ENCODE data around the gene FHIP2A.
"Not testable (repeated sequence)": the region's sequence is repeated elsewhere in the genome, so short reads cannot be mapped to it uniquely, and the experiment has no call there.

The FHIP2A gene

DNA sequence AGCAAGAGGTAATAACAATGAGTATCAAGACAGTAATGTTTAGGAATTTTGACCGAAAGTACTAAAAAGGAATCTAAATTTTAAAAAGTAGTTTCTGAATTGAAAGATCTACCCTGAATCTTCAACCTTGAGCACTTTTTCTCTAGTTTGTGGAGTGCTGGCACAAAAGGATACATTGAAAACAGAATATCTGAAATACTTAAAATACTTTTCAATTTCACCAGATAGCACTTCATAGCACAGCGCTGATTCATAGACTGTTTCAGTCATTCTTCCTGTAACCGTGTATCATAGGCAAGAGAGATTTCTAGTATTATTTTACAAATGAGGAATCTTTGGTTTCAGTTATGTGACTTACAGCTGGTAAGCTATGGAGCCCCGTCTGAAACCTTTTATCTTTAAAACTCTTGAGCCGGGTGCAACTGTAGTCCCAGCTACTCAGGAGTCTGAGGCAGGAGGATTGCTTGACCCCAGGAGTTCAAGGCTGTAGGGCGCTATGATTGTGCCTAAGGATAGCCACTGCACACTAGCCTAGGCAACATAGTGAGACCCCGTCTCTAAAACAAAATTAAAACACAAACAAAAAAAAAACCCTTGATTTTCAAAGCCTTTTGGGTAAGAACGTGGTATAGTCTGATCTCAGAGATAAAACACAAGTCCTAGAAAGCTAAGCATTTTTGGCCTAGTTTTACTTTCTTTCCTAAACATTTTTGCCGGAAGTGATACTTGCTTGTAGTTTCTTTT, 35.1 kb downstream of the FHIP2A start:
- no peak overlapping the region for H3K4me3 ChIP-seq (ENCODE audit: low read depth, low read length)
- TF ChIP-seq, protein P1, sequence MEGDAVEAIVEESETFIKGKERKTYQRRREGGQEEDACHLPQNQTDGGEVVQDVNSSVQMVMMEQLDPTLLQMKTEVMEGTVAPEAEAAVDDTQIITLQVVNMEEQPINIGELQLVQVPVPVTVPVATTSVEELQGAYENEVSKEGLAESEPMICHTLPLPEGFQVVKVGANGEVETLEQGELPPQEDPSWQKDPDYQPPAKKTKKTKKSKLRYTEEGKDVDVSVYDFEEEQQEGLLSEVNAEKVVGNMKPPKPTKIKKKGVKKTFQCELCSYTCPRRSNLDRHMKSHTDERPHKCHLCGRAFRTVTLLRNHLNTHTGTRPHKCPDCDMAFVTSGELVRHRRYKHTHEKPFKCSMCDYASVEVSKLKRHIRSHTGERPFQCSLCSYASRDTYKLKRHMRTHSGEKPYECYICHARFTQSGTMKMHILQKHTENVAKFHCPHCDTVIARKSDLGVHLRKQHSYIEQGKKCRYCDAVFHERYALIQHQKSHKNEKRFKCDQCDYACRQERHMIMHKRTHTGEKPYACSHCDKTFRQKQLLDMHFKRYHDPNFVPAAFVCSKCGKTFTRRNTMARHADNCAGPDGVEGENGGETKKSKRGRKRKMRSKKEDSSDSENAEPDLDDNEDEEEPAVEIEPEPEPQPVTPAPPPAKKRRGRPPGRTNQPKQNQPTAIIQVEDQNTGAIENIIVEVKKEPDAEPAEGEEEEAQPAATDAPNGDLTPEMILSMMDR (IDR thresholded peaks at IDR 0.05; ENCODE audit: low read depth, low read length, missing control alignments), result no peak
- no peak for DNase-seq (ENCODE audit: low read depth)

DNA sequence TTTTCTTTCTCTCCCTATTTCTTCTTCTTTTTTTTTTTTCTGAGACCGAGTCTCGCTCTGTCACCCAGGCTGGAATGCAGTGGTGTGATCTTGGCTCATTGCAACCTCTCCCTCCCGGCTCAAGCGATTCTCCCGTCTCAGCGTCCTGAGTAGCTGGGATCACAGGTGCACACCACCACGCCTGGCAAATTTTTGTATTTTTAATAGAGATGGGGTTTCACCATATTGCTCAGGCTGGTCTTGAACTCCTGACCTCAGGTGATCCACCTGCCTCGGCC, 35.6 kb downstream of the FHIP2A start:
- H3K4me3 ChIP-seq (ENCODE audit: low read depth, low read length); DNase-seq (ENCODE audit: low read depth): not testable (repeated sequence)

DNA sequence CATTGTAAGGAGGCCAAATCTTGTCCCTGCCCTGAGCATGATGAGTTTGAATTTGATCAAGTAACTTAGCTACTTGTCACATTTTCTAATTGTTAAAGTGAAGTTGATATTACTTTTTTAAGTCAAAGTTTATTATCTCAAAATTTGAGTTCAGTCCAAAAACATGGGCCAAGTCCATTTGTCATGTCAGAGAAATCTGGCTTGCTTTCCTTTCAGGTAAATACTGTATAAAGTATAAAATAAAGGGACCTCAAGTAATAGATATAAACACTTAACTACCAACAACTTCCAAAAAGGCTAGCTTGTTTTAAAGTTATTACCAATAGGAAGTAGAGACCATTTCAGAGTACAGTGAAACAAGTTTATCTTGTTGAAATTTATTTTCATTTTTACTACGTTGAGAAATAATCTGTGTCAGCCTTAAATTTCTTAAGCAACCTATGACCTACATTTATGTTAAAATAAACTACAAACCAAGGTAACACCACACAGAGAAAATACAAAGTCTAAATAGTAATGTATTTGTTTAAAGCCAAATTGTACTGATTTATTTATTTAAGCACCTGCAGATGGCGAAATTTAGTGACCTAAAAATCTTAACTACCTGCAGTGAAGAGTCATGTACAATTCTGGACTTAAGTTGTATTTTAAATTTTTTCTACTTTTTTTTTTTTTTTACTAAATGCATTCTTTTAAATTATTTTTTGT, 36.5 kb downstream of the FHIP2A start:
- DNase-seq (ENCODE audit: low read depth), result no peak
- no peak overlapping the region for H3K4me3 ChIP-seq (ENCODE audit: low read depth, low read length)
- TF ChIP-seq, protein P1 (IDR thresholded peaks at IDR 0.05; ENCODE audit: low read depth, low read length, missing control alignments), result no peak

DNA sequence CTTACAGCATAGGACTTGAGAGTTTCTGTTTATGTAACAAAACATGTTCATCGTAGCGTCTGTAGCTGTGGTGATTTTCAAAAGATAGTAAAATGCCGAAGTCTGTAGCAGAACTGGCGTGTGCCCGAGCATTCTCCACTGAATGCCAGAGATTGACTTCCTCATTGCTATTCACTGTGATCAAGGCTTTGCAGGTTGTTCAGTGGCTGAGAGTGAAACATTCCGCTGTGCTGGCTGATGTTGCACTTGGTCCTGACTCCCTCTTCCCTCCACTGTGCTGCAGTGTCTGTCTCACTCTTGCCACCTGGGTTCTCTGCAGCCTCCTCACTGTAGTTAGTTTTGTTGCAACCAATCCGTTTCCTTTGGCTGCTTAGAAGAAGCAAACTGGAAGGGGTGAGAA, 37.6 kb downstream of the FHIP2A start:
- TF ChIP-seq, protein P1 (IDR thresholded peaks at IDR 0.05; ENCODE audit: low read depth, low read length, missing control alignments), result no peak
- no peak for DNase-seq (ENCODE audit: low read depth)

DNA sequence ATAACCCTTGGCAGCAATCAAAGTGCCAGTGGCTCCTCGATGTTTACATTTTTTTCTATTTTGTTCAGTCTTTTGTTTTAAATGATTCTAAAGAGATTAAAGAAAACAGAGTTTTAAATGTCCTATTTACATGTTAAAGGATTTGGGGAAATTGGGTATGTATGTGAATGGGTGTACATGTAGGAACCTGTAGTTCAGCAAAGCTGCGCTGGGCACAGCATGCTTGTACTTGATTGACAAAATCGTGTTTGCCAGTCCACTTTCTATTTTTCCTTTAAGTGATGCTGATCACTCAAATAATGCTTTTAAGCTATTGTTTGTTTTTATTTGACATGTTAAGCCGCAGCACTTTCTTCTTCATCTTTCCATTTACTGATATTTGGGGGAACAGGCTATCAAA, 40.9 kb downstream of the FHIP2A start:
- DNase-seq (ENCODE audit: low read depth), result no peak
- H3K4me3 ChIP-seq (ENCODE audit: low read depth, low read length), result no peak overlapping the region
- TF ChIP-seq, protein P1 (IDR thresholded peaks at IDR 0.05; ENCODE audit: low read depth, low read length, missing control alignments), result no peak

More for the DNA sequence above, 37.6 kb downstream of the FHIP2A start:
- H3K4me3 ChIP-seq (ENCODE audit: low read depth, low read length), result no peak overlapping the region

DNA sequence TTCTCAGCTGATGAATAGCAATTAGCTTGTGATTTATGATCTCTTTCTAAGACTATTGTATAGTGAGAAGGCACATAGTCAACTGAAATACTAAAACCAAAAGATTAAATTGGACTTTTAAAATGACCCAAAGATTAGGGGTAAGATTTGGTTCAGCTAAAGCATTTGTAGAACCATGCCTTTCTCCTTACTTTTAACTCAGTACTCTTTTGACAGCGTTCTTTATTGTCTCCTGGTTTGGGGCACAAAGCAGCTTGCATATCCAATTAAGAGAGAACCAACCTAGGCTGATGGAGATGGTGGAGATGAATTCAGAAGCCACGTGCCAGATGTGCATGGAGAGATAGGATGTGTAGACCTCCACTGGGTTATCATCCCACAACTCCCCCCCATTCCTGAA, 45.8 kb downstream of the FHIP2A start:
- TF ChIP-seq, protein P1 (IDR thresholded peaks at IDR 0.05; ENCODE audit: low read depth, low read length, missing control alignments), result no peak
- no peak overlapping the region for H3K4me3 ChIP-seq (ENCODE audit: low read depth, low read length)
- no peak for DNase-seq (ENCODE audit: low read depth)

DNA sequence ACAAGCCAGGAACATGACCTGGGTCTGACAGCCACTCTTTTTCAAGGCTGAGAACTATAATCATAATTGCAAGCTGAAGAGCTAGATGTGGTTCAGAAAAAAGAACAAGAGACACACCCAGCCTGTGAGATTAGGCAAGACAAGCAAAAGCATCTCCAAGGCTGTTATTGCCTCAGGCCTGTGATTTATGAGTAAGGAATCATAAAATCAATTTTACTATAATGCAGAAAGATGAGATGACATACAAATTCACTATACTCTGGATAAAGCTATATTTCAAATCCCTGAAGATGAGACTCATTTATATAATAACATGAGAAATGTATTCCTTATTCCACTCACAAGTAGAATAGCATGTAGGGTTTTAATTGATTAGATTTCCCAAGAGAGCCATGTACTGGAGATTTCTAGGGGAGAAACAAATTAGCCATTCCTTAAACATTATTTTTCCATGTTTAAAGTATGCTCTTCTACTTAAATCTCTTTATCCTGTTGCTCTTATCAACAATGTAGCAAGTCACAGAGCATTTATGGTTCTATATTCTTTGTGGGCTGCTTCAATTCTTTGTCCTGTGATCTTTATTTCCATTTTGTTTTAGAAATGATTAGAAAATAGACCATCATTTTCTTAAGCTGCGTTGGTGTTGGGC, 47.4 kb downstream of the FHIP2A start:
- no peak for DNase-seq (ENCODE audit: low read depth)
- H3K4me3 ChIP-seq (ENCODE audit: low read depth, low read length), result no peak overlapping the region
- TF ChIP-seq, protein P1 (IDR thresholded peaks at IDR 0.05; ENCODE audit: low read depth, low read length, missing control alignments), result no peak

All from GM12864 (cell line).